RWPE2 (cell line): ENCODE data around the gene TJP2.
A peak's percentile ranks its signal among the peaks of the same experiment; 100 is the strongest.

Experiments used
- ATAC-seq: fragments of 200-7000 bp; cut with Tn5 transposase; 3 replicates; pipeline ENCODE4 v1.9.1; 2021; ENCODE audit warnings: low read depth
- DNase-seq: peaks from one replicate; pipeline ENCODE4 v3.0.0-alpha.2; 2020; ENCODE audit warnings: low spot score
- H3K27ac ChIP-seq: fragments of 450-650 bp; 2 replicates; pipeline ENCODE4 v1.5.1; 2017; ENCODE audit warnings: mild to moderate bottlenecking; ENCODE audit not compliant: poor library complexity, severe bottlenecking
- H3K27me3 ChIP-seq: fragments of 250-450 bp; sonication (Bioruptor Pico); 2 replicates; pipeline ENCODE4 v1.5.1; 2021; ENCODE audit warnings: mild to moderate bottlenecking, moderate library complexity; ENCODE audit not compliant: insufficient read depth, poor library complexity, severe bottlenecking
- H3K36me3 ChIP-seq: fragments of 250-450 bp; sonication (Bioruptor Pico); 2 replicates; pipeline ENCODE4 v1.5.1; 2020; ENCODE audit warnings: low read depth, mild to moderate bottlenecking, moderate library complexity
- H3K4me1 ChIP-seq: fragments of 250-450 bp; sonication (Bioruptor Pico); 2 replicates; pipeline ENCODE4 v1.5.1; 2021; ENCODE audit warnings: mild to moderate bottlenecking, moderate library complexity; ENCODE audit not compliant: insufficient read depth, poor library complexity, severe bottlenecking
- H3K4me3 ChIP-seq: fragments of 250-450 bp; sonication (Bioruptor Pico); 2 replicates; pipeline ENCODE4 v1.5.1; 2021; ENCODE audit warnings: mild to moderate bottlenecking, moderate library complexity; ENCODE audit not compliant: severe bottlenecking
- H3K9me3 ChIP-seq: fragments of 250-450 bp; sonication (Bioruptor Pico); 2 replicates; pipeline ENCODE4 v1.5.1; 2021; ENCODE audit warnings: mild to moderate bottlenecking, moderate library complexity; ENCODE audit not compliant: severe bottlenecking
- TF ChIP-seq, protein P1 (sequence below): fragments of 450-650 bp; IDR thresholded peaks from one replicate; pipeline ENCODE4 v1.5.1; 2017; ENCODE audit warnings: mild to moderate bottlenecking, moderate library complexity; ENCODE audit not compliant: poor library complexity, severe bottlenecking

The TJP2 gene

DNA sequence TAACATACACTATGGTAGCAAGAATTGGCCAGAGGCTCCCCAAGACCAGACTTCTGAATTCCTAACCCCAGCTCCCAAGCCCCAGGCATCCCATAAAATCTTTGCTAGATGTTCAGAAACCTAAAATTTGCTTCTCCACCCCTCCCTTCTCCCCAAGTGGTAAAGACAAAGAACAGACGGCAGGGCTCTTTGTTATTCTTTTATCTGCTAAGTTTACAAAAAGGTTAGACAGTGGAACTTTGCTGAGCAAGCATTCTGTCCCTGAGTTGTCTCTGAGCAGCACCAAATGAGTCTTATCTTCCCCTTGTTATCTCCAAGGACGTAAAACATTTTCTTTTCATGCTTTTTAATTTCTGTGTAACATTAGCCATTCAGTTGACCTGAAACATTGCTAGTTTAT lies 30.2 kb downstream of the TJP2 start:
- H3K27me3 ChIP-seq = no peaks in the 10 kb centered on the region
- H3K4me1 ChIP-seq = peaks cover 12% of the 10 kb centered on the region
- H3K27ac ChIP-seq = no peak overlapping the region
- no peak for ATAC-seq
- H3K9me3 ChIP-seq = no peaks in the 10 kb centered on the region
- no peak overlapping the region for H3K4me3 ChIP-seq
- DNase-seq = no peak
- TF ChIP-seq, protein P1, sequence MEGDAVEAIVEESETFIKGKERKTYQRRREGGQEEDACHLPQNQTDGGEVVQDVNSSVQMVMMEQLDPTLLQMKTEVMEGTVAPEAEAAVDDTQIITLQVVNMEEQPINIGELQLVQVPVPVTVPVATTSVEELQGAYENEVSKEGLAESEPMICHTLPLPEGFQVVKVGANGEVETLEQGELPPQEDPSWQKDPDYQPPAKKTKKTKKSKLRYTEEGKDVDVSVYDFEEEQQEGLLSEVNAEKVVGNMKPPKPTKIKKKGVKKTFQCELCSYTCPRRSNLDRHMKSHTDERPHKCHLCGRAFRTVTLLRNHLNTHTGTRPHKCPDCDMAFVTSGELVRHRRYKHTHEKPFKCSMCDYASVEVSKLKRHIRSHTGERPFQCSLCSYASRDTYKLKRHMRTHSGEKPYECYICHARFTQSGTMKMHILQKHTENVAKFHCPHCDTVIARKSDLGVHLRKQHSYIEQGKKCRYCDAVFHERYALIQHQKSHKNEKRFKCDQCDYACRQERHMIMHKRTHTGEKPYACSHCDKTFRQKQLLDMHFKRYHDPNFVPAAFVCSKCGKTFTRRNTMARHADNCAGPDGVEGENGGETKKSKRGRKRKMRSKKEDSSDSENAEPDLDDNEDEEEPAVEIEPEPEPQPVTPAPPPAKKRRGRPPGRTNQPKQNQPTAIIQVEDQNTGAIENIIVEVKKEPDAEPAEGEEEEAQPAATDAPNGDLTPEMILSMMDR = no peak
- H3K36me3 ChIP-seq = 0 out of 2 replicates have a peak, but pooled peaks cover 3% of the 10 kb centered on the region

- no peaks in the 10 kb centered on the region for H3K27me3 ChIP-seq
- TF ChIP-seq, protein P1 = no peak
- H3K36me3 ChIP-seq = 0 out of 2 replicates have a peak, but pooled peaks cover 3% of the 10 kb centered on the region
- H3K9me3 ChIP-seq = no peaks in the 10 kb centered on the region
- ATAC-seq (peak; percentile 27; the same call in 1 of the 3 replicates), DNase-seq (no peak)
- H3K4me1 ChIP-seq = peaks cover 7% of the 10 kb centered on the region
- H3K4me3 ChIP-seq = no peak overlapping the region
- H3K27ac ChIP-seq = no peak overlapping the region
These were observed 30.8 kb downstream of the TJP2 start for GRCh38 chr9:69204849-69205248.

- TF ChIP-seq, protein P1 = no peak
- Histone ChIP-seq H3K36me3 (0 out of 2 replicates have a peak, but pooled peaks cover 3% of the 10 kb centered on the region), H3K27me3 (no peaks in the 10 kb centered on the region), H3K4me3 (no peak overlapping the region), H3K27ac (no peak overlapping the region), H3K9me3 (no peaks in the 10 kb centered on the region), H3K4me1 (no peaks in the 10 kb centered on the region)
- no peak for ATAC-seq
- no peak for DNase-seq
These were observed 32.0 kb downstream of the TJP2 start for GRCh38 chr9:69206047-69206446.

GRCh38 chr9:69207503-69207902 lies 33.4 kb downstream of the TJP2 start:
- DNase-seq = no peak
- TF ChIP-seq, protein P1 = no peak
- no peaks in the 10 kb centered on the region for H3K27me3 ChIP-seq
- peak; percentile 45; the same call in 1 of the 3 replicates for ATAC-seq
- no peak overlapping the region for H3K27ac ChIP-seq
- H3K9me3 ChIP-seq = no peaks in the 10 kb centered on the region
- H3K36me3 ChIP-seq = peaks cover 5% of the 10 kb centered on the region; the same call in 1 of the 2 replicates
- H3K4me1 ChIP-seq = no peaks in the 10 kb centered on the region
- H3K4me3 ChIP-seq = no peak overlapping the region

- ATAC-seq (no peak), DNase-seq (no peak)
- Histone ChIP-seq H3K36me3 (peaks cover 25% of the 10 kb centered on the region; the same call in 1 of the 2 replicates), H3K27me3 (no peaks in the 10 kb centered on the region), H3K27ac (no peak overlapping the region), H3K4me3 (no peak overlapping the region), H3K9me3 (no peaks in the 10 kb centered on the region), H3K4me1 (no peaks in the 10 kb centered on the region)
- TF ChIP-seq, protein P1 = no peak
These were observed 37.5 kb downstream of the TJP2 start for GRCh38 chr9:69211424-69212036.
